Activated CD4-positive, alpha-beta T cell treated with anti-CD3 and anti-CD28 coated beads, Interleukin-2, amount 10 ng/mL, durations not matched to agents 24 days and 14 days (primary cell): ENCODE data around the gene GAB2. TPM values are rescaled to one million over a fixed set of nuclear protein-coding genes. Genes with fewer than 3 reads are reported as not detected.
"Not testable (repeated sequence)": the region's sequence is repeated elsewhere in the genome, so short reads cannot be mapped to it uniquely, and the experiment has no call there.

Experiments
- DNase-seq: peaks from one replicate; pipeline ENCODE4 v3.0.0; 2022
- H3K27ac Mint-ChIP-seq: one replicate; pipeline ENCODE4 v1.8.0; 2022; ENCODE audit warnings: mild to moderate bottlenecking, mixed read lengths
- H3K27me3 Mint-ChIP-seq: one replicate; pipeline ENCODE4 v1.8.0; 2022; ENCODE audit warnings: mixed read lengths
- H3K36me3 Mint-ChIP-seq: one replicate; pipeline ENCODE4 v1.8.0; 2022; ENCODE audit warnings: low read depth, mild to moderate bottlenecking, mixed read lengths
- H3K4me1 Mint-ChIP-seq: one replicate; pipeline ENCODE4 v1.8.0; 2021; ENCODE audit warnings: mixed read lengths
- H3K4me3 Mint-ChIP-seq: one replicate; pipeline ENCODE4 v1.8.0; 2022; ENCODE audit warnings: mild to moderate bottlenecking, moderate library complexity, mixed read lengths
- H3K9me3 Mint-ChIP-seq: one replicate; pipeline ENCODE4 v1.8.0; 2021; ENCODE audit warnings: mixed read lengths
- intact Hi-C: fragments of 100-400 bp; cut with micrococcal nuclease; formaldehyde crosslinking; loops from one replicate; pipeline ENCODE4 v1.15.1; 2023
- total RNA-seq: library from RNA; stranded (reverse); gene quantifications from 2 replicates; pipeline ENCODE4 v1.2.3, GENCODE V29; 2022

GAB2 gene
- total RNA-seq, 1 donor from 2014 or later, result 16.1 TPM

DNA sequence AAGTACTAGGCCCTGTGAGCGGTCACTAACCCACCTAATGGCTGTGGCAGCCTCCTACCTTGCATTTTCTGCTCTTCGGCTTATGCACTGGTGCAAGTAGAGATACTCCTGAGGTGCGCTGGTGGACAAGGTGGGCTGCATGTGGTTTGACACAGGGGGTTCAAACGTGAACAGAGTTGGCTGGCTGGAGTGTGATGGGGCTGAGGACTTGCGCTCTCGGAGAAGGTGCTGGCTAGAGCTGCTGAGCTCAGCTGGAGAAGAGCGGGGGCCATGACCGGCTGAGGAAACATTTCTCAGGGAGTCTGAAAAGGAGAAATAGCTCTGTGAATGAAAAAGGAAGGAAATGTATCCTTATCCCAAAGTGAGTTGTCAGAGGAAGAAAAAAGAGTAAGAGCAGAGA lies 167.5 kb downstream of the GAB2 start:
- Mint-ChIP-seq H3K4me3 (no peak overlapping the region), H3K9me3 (no peaks in the 10 kb centered on the region), H3K4me1 (peaks cover 11% of the 10 kb centered on the region), H3K27ac (no peak overlapping the region), H3K27me3 (no peaks in the 10 kb centered on the region), H3K36me3 (peaks cover 38% of the 10 kb centered on the region)
- intact Hi-C loops, result no loop called here
- DNase-seq, result no peak

DNA sequence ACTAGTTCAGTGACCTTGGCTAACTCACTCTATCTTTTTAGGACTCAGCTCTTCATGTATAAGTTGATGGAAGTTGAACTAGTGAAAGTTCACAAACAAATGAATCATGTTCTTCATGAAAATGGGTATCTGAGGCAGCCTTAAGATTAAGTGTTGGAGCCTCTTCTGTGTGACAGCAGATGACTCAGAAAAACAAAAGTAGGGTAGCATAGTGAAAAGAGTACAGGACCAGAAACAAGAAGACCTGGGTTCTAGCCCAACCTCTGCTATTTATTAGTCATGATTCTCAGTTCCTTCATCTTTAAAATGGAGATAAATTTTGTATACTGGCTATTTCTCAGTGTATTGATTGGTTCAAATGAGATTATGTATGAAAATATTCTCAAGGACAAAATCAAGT lies 168.7 kb downstream of the GAB2 start:
- no peak overlapping the region for H3K4me3 Mint-ChIP-seq
- no peak overlapping the region for H3K27ac Mint-ChIP-seq
- intact Hi-C loops, result no loop called here

DNA sequence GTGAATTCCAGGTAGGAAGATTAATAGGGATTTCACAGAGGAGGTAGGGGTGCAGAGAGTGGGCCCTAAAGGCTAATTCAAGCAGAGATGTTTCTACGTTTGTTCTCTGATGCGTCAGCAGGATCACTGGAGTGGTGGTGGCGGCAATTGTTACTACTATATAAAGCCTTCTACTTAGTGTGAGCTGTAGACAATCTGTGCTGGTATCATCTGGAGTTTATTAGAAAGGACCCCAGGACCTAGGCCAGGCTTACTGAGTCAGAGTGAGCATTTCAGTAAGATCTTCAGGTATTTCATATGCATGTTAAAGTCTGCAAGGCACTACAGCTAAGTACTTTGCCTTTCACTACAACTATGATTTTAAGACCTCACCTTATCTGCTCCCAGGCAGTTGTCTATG lies 169.4 kb downstream of the GAB2 start:
- Mint-ChIP-seq H3K9me3 (no peaks in the 10 kb centered on the region), H3K36me3 (peaks cover 48% of the 10 kb centered on the region), H3K4me1 (peaks cover 23% of the 10 kb centered on the region), H3K27me3 (no peaks in the 10 kb centered on the region), H3K4me3 (no peak overlapping the region), H3K27ac (no peak overlapping the region)
- DNase-seq, result no peak
- intact Hi-C loops, result no loop called here

More for the DNA sequence above, 168.7 kb downstream of the GAB2 start:
- Mint-ChIP-seq H3K4me1 (peaks cover 23% of the 10 kb centered on the region), H3K9me3 (no peaks in the 10 kb centered on the region), H3K36me3 (peaks cover 47% of the 10 kb centered on the region), H3K27me3 (no peaks in the 10 kb centered on the region)
- DNase-seq, result no peak

DNA sequence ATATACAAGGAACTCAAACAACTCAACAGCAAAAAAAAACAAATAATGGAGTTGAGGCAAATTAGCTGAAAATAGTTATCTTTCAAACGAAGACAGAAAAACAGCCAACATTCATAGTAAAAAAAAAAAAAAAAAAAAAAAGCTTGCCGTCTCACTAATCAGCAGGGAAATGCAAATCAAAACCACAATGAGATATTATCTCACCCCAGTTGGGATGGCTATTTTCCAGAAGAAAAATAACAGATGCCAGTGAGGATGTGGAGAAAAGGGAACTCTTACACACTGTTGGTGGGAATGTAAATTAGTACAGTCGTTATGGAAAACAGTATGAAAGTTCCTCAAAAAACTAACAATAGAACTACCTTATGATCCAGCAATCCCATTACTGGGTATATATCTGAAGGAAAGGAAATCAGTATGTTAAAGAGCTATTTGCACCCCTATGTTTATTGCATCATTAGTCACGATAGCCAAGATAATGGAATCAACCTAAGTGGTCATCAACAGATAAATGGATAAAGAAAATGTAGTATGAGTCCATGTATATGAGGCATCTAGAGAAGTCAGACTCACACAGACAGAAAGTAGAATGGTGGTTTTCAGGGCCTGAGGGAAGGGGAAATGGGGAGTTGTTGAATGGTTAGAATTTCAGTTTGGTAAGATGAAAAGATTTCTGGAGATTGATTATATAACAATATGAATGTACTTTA lies 172.9 kb downstream of the GAB2 start:
- Mint-ChIP-seq H3K9me3 (peaks cover 13% of the 10 kb centered on the region), H3K4me3 (peak overlapping the region; percentile 8)
- intact Hi-C loops, result no loop called here

DNA sequence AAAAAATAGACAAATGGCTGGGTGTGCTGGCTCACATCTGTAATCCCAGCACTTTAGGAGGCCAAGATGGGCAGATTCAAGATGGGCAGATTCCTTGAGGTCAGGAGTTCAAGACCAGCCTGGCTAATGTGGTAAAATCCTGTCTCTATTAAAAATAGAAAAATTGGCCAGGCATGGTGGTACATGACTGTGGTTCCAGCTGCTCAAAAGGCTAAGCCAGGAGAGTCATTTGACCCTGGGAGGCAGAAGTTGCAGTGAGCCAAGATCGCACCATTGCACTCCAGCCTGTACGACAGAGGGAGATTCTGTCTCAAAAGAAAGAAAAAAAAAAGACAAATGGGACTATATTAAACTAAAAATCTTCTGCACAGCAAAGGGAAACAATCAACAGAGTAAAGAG lies 173.5 kb downstream of the GAB2 start:
- Mint-ChIP-seq H3K27ac (no peak overlapping the region), H3K27me3 (no peaks in the 10 kb centered on the region), H3K9me3 (peaks cover 13% of the 10 kb centered on the region), H3K4me1 (peaks cover 16% of the 10 kb centered on the region), H3K4me3 (peak overlapping the region; percentile 8), H3K36me3 (peaks cover 66% of the 10 kb centered on the region)
- no peak for DNase-seq
- intact Hi-C loops, result no loop called here

More for the DNA sequence above, 172.9 kb downstream of the GAB2 start:
- DNase-seq, result no peak
- H3K27ac Mint-ChIP-seq, result no peak overlapping the region
- peaks cover 65% of the 10 kb centered on the region for H3K36me3 Mint-ChIP-seq
- peaks cover 16% of the 10 kb centered on the region for H3K4me1 Mint-ChIP-seq
- no peaks in the 10 kb centered on the region for H3K27me3 Mint-ChIP-seq

DNA sequence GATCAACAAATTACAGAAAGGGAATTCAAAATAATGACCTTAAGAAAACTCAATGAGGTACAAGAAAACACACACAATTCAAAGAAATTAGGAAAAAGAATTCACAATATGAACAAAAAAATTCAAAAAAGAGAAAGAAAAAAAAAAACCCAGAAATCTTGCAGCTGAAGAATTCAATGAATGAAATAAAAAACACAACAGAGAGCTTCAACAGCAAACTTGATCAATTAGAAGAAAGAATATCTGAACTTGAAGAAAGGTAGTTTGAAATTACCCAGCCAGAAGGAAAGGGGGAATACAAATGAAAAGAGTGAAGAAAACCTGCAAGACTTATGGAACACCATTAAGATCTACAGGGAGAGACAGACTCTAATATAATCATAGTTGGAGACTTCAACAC lies 176.1 kb downstream of the GAB2 start:
- intact Hi-C loops, result no loop called here
- H3K9me3 Mint-ChIP-seq, result peaks cover 18% of the 10 kb centered on the region
- DNase-seq, result no peak
- no peak overlapping the region for H3K4me3 Mint-ChIP-seq
- peaks cover 13% of the 10 kb centered on the region for H3K4me1 Mint-ChIP-seq
- H3K27me3 Mint-ChIP-seq, result no peaks in the 10 kb centered on the region
- H3K36me3 Mint-ChIP-seq, result peaks cover 70% of the 10 kb centered on the region
- H3K27ac Mint-ChIP-seq, result no peak overlapping the region

DNA sequence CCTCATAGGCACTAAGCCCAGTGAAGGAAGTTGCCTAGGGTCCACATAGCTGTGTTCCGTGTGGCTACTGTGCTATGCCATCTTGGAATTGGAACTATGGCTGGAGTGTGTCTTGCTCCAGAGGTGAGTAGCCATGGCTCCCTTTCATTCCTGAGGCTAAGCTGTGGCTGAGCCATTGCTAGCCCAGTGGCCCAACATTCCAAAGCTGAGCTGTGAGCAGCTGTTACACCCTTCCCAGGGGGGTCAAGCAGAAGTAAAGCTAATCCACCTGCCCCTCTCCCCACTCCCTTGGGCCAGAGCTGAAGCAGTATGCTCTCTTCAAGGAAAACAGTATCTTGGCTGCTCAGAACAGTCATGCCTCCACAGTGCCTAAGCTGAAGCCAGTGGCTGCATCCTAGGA lies 177.8 kb downstream of the GAB2 start:
- DNase-seq, result no peak
- H3K27ac Mint-ChIP-seq, result no peak overlapping the region
- peaks cover 18% of the 10 kb centered on the region for H3K9me3 Mint-ChIP-seq
- no peaks in the 10 kb centered on the region for H3K27me3 Mint-ChIP-seq
- peaks cover 69% of the 10 kb centered on the region for H3K36me3 Mint-ChIP-seq
- intact Hi-C loops, result no loop called here
- H3K4me3 Mint-ChIP-seq, result no peak overlapping the region
- peaks cover 10% of the 10 kb centered on the region for H3K4me1 Mint-ChIP-seq

DNA sequence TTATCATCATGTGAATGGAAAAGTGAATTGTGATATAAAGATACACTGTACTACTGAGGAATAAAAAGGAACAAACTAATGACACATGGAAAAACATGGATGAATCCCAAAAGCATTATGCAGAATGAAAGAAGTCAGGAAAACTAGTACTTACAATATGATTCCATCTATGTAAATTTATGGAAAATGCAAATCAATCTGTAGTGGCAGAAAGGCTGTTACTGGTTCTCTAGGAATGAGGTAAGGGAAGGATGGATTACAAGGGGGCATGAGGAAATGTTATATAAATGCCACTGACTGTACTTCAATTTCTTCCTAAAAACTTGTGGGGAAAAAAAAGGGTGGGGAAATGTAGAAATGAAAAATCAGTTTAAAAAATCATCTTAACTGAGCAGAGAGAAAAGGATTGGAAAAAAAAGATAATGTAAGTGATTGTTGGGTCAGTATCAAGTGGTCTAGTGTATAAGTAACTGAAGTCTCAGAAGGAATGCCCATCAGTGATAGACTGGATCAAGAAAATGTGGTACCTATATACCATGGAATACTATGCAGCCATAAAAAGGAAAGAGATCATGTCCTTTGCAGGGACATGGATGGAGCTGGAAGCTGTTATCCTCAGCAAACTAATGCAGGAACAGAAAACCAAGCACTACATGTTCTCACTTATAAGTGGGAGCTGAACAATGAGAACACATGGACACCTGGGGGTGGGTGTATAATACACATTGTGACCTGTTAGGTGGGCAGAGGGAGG lies 180.2 kb downstream of the GAB2 start:
- H3K9me3 Mint-ChIP-seq, result peaks cover 18% of the 10 kb centered on the region
- H3K27ac Mint-ChIP-seq, result no peak overlapping the region
- intact Hi-C loops, result no loop called here
- DNase-seq, result no peak
- peaks cover 57% of the 10 kb centered on the region for H3K36me3 Mint-ChIP-seq
- no peaks in the 10 kb centered on the region for H3K4me1 Mint-ChIP-seq
- no peak overlapping the region for H3K4me3 Mint-ChIP-seq
- H3K27me3 Mint-ChIP-seq, result no peaks in the 10 kb centered on the region

DNA sequence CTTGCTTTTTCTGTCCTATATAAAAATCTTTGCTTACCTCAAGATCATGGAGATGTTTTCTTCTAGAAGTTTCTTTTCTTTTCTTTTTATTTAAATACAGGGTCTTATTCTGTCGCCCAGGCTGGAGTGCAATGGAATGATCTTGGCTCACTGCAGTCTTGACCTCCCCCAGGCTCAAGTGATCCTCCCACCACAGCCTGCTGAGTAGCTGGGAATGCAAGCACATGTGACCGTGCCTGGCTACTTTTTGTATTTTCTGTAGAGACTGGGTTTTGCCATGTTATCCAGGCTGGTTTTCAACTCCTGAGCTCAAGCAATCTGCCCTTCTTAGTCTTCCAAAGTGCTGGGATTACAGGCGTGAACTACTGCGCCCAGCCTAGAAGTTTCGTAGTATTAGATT lies 183.6 kb downstream of the GAB2 start:
- H3K27me3 Mint-ChIP-seq, result no peaks in the 10 kb centered on the region
- peaks cover 9% of the 10 kb centered on the region for H3K9me3 Mint-ChIP-seq
- peaks cover 21% of the 10 kb centered on the region for H3K4me1 Mint-ChIP-seq
- H3K36me3 Mint-ChIP-seq, result peaks cover 44% of the 10 kb centered on the region
- intact Hi-C loops, result no loop called here
- H3K4me3 Mint-ChIP-seq, result no peak overlapping the region
- no peak for DNase-seq
- no peak overlapping the region for H3K27ac Mint-ChIP-seq

DNA sequence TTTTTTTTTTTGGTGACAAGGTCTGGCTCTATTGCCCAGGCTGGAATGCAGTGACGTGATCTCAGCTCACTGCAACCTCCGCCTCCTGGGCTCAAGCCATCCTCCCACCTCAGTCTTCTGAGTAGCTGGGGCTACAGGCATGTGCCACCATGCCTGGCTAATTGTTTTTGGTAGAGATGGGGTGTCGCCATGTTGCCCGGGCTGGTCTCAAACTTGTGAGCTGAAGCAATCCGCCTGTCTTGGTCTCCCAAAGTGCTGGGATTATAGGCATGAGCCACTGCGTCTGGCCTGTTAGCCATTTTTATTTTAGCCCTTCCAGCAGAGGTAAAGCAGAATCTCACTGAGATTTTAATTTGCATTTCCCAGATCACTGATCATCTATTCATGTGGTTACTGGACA lies 184.6 kb downstream of the GAB2 start:
- H3K9me3 Mint-ChIP-seq, intact Hi-C loops, H3K27ac Mint-ChIP-seq, H3K4me3 Mint-ChIP-seq, DNase-seq, H3K27me3 Mint-ChIP-seq: not testable (repeated sequence)
- Mint-ChIP-seq H3K4me1 (peaks cover 30% of the 10 kb centered on the region), H3K36me3 (peaks cover 41% of the 10 kb centered on the region)

DNA sequence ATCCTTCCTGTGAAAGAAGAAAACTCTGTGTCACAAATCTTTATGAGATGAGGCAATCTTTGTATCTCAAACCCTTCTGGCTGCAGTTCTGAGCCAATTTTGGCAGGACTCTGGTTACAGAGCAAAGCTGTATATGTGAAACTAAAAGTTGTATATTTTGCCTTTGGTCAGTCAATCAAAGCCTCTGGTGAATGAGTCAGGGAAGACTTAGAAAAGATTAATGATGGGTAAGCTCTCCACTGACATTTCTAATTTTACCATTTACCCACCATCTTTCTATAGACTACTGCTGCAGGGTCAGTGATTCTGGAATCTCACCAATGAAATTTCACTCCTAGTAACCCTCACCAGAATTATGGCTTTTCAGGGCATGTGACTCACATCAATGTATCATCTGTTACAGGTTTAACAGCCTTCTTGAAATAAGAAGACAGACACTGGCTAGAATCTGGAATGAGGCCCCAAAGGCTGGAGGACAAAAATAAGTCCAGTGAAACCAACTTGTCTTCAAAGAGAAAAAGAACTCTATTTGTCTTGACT lies 185.6 kb downstream of the GAB2 start:
- no peak for DNase-seq
- H3K27me3 Mint-ChIP-seq, result no peaks in the 10 kb centered on the region
- no peak overlapping the region for H3K4me3 Mint-ChIP-seq
- H3K36me3 Mint-ChIP-seq, result peaks cover 33% of the 10 kb centered on the region
- H3K27ac Mint-ChIP-seq, result no peak overlapping the region
- peaks cover 5% of the 10 kb centered on the region for H3K9me3 Mint-ChIP-seq
- intact Hi-C loops, result no loop called here
- H3K4me1 Mint-ChIP-seq, result peaks cover 40% of the 10 kb centered on the region

DNA sequence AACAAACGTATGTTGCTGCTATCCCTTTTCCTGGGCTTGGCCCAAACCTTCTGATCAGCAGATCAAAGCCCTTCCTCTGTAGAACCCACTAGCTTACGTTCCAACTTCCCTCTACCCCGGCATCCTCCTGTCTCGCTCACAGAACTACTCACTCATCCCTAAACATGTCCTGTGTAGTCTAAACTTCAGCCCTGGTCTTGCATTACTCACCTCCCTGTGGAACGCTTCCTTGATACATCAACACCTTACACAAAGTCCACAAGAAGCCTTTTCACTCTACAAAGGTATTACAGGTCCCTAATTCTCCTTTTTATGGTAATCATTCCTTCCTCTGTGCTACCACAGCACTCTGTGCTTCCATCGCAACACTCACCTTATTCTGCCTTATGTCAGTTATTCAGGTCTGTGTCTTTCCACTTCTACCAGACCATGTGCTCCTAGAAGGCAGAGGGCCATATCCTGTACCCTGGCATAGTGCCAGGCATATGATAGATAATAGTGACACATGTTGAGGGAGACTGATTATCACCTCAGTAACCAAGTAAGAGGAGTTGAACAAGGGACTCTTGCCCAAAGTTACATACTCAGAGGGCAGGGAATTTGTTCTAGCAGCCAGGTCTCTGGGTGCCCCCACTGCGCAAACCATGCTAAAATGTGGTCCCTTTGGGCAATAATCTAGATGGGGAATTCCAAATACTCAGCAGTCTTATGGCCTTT lies 187.3 kb downstream of the GAB2 start:
- no peak for DNase-seq
- H3K36me3 Mint-ChIP-seq, result peaks cover 28% of the 10 kb centered on the region
- H3K9me3 Mint-ChIP-seq, result peaks cover 3% of the 10 kb centered on the region
- no peaks in the 10 kb centered on the region for H3K27me3 Mint-ChIP-seq
- peaks cover 51% of the 10 kb centered on the region for H3K4me1 Mint-ChIP-seq
- no peak overlapping the region for H3K4me3 Mint-ChIP-seq
- intact Hi-C loops, result no loop called here
- peak overlapping the region; percentile 48 for H3K27ac Mint-ChIP-seq

DNA sequence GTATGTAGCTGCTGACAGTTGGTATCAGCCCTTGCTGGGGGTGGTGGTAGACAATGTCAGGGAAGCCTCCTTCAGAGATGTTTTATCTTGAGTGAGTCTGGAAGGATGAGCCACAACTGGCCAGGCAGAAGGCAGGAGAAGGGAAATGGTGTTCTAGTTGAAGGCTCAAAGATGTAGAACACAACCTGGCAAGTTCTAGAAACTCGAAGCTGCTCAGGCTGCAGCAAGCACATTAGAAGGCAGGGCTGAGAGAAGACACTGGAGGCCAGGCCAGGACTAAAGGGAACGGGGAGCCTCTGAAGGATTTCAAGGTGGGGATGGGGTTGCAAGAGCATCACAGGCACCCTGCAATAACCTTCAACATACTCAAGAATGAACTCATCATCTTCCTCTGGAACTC lies 188.5 kb downstream of the GAB2 start:
- no peak for DNase-seq
- Mint-ChIP-seq H3K9me3 (peaks cover 3% of the 10 kb centered on the region), H3K4me1 (peaks cover 58% of the 10 kb centered on the region), H3K4me3 (no peak overlapping the region), H3K36me3 (peaks cover 36% of the 10 kb centered on the region), H3K27me3 (no peaks in the 10 kb centered on the region), H3K27ac (no peak overlapping the region)
- intact Hi-C loops, result loop anchor here (5.0 kb wide), 1 partner anchor 98 kb away; no protein-coding TSS in a partner anchor

DNA sequence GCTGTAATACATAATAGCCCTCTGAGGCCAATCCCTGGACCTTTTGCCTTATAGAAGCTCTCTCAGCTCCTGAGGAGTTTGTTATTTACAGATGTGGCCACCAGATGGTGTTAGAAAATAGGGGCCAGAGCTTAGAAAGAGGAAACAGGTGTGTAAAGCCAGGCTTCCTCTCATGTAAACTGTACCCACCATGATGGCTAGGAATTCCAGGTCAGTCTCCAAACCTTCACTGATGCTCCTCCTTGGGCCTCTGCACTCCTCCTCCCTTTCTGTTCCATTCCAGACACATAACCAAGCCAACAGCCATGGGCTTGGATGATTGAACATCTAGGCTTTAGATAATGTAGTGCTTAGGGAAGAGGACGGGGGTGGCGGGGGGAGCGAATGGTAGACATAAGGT lies 189.2 kb downstream of the GAB2 start:
- peak; percentile 83 for DNase-seq
- Mint-ChIP-seq H3K36me3 (peaks cover 39% of the 10 kb centered on the region), H3K4me1 (peaks cover 59% of the 10 kb centered on the region), H3K9me3 (peaks cover 3% of the 10 kb centered on the region), H3K27me3 (no peaks in the 10 kb centered on the region), H3K27ac (peak overlapping the region; percentile 31), H3K4me3 (no peak overlapping the region)
- intact Hi-C loops, result loop anchor here (1.0 to 5.0 kb wide), 3 partner anchors 99 to 336 kb away; partner anchors contain the start of gene GAB2
